HG03045 (cell line): ENCODE data around the gene CUL9.
"Not testable (repeated sequence)": the region's sequence is repeated elsewhere in the genome, so short reads cannot be mapped to it uniquely, and the experiment has no call there.

Experiments
- ATAC-seq: cut with Tn5 transposase; IDR thresholded peaks from one replicate; pipeline ENCODE4 v1.9.1; 2021; ENCODE audit warnings: mild to moderate bottlenecking, moderate library complexity; ENCODE audit not compliant: unreplicated experiment

The CUL9 gene

DNA sequence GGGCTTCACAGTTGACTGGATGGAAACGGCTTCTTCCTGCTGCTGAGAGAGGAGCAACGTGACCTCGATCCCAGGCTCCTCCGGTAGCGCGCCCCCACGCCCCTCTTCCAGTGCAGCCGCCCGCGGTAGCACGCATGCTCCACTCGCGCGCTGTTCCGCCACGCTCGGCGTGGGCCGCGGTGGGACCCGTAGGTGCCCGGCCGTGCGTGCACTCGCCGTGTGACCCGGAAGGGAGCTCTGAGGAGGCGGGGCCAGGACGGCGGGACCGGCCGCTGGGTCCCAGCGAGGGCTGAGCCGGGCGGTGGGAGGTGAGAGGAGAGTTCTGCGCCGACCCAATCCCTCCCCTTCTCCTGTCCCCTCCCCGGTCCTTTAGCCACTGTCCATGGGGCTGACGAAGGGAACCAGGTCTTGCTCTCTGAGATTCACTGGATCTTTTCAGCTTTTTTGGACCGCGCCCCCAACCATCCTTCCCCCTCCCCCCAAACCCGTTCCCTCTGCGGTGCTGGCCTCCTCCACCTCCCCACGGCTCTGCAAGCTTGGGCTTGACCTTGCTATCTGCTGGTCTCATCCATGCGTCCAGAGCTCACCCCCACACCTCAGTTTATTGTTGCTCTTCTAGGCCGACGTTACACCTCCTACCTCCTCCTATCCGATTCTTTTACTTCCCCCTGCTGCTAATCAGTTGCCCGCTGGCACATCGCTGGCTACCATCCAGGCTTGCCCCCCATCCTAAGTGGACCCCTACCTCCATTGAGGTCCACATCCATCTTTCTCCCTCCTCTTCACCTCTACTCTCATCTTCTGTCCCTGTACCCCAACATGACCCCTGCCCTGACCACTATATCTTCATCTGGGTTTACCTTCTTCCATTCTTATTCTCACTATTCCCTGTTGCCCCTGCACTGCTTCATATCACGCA, at the start of gene CUL9:
Gene CUL9, plus strand, starts transcription at position 255 of the 919 bp plus-strand sequence. CDS start 2,115 bp downstream, outside the sequence.
- peak; percentile 90 for ATAC-seq

- ATAC-seq: no peak
Measured at GRCh38 chr6:43138267-43138666, 43.7 kb upstream of the CUL9 start.

DNA sequence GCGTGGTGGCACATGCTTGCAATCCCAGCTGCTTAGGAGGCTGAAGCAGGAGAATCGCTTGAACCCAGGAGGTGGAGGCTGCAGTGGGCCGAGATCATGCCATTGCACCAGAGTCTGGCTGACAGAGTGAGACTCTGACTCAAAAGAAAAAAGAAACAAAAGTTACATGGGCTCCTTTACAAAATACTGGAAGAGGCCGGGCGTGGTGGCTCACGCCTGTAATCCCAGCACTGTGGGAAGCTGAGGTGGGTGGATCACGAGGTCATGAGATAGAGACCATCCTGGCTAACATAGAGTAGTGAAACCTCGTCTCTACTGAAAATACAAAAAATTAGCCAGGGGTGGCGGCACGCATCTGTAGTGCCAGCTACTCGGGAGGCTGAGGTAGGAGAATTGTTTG, 42.0 kb upstream of the CUL9 start:
- not testable (repeated sequence) for ATAC-seq

GRCh38 chr6:43141644-43142043, 40.4 kb upstream of the CUL9 start:
- no peak for ATAC-seq

- no peak for ATAC-seq
Measured at GRCh38 chr6:43142101-43142500, 39.9 kb upstream of the CUL9 start.

- peak; percentile 74 for ATAC-seq
Measured at GRCh38 chr6:43143235-43144128, 38.5 kb upstream of the CUL9 start.

DNA sequence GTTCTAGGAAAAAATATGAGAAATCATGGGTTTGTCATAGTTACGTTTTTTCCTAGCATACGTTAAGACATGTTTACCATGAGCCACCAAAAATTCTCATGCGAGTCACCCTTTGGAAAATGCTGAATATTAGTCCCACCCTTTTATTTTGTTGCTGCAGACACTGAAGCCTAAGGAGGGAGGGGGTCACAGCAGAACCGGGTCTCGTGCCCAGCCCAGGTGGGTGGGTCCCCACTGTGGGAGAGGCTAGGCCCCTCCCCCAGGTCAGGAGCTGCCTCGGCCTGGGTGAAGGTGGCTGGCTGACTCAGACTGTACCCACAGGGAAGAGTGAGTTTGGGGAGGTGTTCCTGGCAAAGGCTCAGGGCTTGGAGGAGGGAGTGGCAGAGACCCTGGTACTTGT, 37.1 kb upstream of the CUL9 start:
- ATAC-seq: no peak

GRCh38 chr6:43146261-43146660, 35.7 kb upstream of the CUL9 start:
- no peak for ATAC-seq

GRCh38 chr6:43146709-43147688, 35.0 kb upstream of the CUL9 start:
- no peak for ATAC-seq

DNA sequence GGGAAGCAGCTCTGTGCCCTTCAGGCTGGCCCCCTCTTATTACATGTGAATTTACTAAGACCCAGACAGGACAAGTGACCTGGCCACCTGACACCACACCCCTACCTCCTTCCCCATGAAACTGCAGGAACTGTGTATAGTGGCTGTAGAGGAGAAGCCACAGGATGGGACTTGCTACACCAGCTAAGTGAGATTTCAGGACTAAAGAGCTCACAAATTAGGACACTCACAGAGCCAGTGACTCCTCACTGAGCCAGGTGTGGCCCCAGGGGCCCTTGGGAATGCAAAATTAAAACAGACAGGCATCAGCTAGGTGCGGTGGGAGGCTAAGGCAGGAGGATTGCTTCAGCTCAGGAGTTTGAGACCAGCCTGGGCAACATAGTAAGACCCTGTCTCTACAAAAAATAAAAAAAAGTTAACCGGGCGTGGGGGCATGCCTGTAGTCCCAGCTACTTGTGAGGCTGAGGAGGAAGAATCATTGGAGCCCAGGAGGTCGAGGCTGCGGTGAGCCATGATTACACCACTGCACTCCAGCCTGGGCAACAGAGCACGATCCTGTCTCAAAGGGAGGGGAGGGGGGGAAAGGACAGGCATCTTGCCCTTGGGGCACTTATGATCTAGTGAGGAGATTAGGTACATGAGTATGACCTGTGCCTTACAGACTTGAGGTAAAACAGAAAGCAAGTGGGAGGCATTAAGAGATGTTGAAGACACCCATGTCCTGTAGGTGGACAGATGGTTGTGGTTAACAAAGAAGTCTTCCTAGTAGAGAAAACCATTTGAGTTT, 34.1 kb upstream of the CUL9 start:
- ATAC-seq: no peak

DNA sequence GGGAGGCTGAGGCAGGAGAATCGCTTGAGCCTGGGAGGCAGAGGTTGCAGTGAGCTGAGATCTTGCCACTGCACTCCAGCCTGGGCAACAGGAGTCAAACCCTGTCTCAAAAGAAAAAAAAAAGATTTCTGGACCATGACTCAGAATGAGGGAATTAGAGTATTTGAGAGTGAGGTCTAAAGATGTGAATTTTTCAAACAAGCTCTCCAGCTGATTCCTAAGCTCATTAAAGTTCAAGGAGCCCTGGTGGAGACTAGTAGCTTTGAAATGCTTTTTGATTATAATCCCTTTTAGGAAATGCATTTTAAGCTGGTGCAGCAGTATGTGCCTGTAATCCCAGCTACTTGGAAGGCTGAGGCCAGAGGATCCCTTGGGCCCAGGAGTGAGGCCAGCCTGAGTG, 32.7 kb upstream of the CUL9 start:
- ATAC-seq: no peak

GRCh38 chr6:43150051-43150751, 31.8 kb upstream of the CUL9 start:
- ATAC-seq: no peak

DNA sequence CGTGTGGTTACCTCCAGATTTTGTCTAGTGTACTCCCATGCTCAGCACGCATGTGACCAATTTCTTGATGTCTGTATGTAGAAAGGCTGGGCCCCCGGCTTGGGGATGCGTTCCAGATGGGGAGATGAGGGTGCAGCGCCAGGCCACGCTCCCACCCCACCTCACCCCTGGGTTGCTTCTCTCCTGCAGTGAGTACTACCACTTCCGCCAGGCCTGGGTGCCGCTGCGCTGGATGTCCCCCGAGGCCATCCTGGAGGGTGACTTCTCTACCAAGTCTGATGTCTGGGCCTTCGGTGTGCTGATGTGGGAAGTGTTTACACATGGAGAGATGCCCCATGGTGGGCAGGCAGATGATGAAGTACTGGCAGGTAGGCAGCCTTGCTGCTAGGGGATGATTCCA, 22.4 kb upstream of the CUL9 start:
- ATAC-seq: no peak

- no peak for ATAC-seq
Measured at GRCh38 chr6:43163899-43164298, 18.1 kb upstream of the CUL9 start.

- ATAC-seq: no peak
Measured at GRCh38 chr6:43170417-43170930, 11.5 kb upstream of the CUL9 start.

- peak; percentile 59 for ATAC-seq
Measured at GRCh38 chr6:43170931-43171706, 10.9 kb upstream of the CUL9 start, which contains the start of gene SRF. SRF (plus strand) TSS chr6:43171269; CDS start chr6:43171657, 388 bp downstream.

DNA sequence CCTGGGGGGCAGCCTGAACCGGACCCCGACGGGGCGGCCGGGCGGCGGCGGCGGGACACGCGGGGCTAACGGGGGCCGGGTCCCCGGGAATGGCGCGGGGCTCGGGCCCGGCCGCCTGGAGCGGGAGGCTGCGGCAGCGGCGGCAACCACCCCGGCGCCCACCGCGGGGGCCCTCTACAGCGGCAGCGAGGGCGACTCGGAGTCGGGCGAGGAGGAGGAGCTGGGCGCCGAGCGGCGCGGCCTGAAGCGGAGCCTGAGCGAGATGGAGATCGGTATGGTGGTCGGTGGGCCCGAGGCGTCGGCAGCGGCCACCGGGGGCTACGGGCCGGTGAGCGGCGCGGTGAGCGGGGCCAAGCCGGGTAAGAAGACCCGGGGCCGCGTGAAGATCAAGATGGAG, 10.3 kb upstream of the CUL9 start:
- peak; percentile 0 for ATAC-seq
